Neutrophil (primary cell): Measurements from ENCODE around the gene RTN1.

Experiments used
- H3K27ac ChIP-seq: fragments of 200-600 bp; sonication (generic); 2 replicates; pipeline ENCODE4 v1.5.1; 2016; ENCODE audit warnings: mild to moderate bottlenecking, moderate library complexity
- H3K27me3 ChIP-seq: fragments of 200-600 bp; sonication (generic); 2 replicates; pipeline ENCODE4 v1.6.0; 2016; ENCODE audit warnings: mild to moderate bottlenecking
- H3K36me3 ChIP-seq: fragments of 200-600 bp; sonication (generic); 2 replicates; pipeline ENCODE4 v1.5.1; 2017
- H3K4me1 ChIP-seq, 2 experiments: fragments of 200-600 bp in 1 of 2; sonication (generic) in 1 of 2; 1 replicate in 1 of 2; 2 replicates in 1 of 2; pipeline versions ENCODE4 v1.5.1 to v1.6.1; 2013 to 2016; ENCODE audit warnings: low read depth in 1 of 2, low read length in 1 of 2, mild to moderate bottlenecking in 1 of 2, moderate library complexity in 1 of 2; ENCODE audit not compliant: control insufficient read depth in 1 of 2, insufficient read depth in 1 of 2
- H3K4me3 ChIP-seq, 2 experiments: fragments of 200-600 bp in 1 of 2; sonication (generic) in 1 of 2; 1 replicate in 1 of 2; 2 replicates in 1 of 2; pipeline ENCODE4 v1.5.1; 2013 to 2016; ENCODE audit warnings: low read depth in 1 of 2, low read length in 1 of 2, mild to moderate bottlenecking in 1 of 2, moderate library complexity in 1 of 2
- H3K9me3 ChIP-seq: fragments of 200-600 bp; sonication (generic); 2 replicates; pipeline ENCODE4 v1.5.1; 2016
- TF ChIP-seq, protein P1 (sequence below): fragments of 200-600 bp; sonication (generic); IDR thresholded peaks from 2 replicates; pipeline ENCODE4 v1.5.1; 2016; ENCODE audit warnings: antibody characterized with exemption

RTN1 gene

DNA sequence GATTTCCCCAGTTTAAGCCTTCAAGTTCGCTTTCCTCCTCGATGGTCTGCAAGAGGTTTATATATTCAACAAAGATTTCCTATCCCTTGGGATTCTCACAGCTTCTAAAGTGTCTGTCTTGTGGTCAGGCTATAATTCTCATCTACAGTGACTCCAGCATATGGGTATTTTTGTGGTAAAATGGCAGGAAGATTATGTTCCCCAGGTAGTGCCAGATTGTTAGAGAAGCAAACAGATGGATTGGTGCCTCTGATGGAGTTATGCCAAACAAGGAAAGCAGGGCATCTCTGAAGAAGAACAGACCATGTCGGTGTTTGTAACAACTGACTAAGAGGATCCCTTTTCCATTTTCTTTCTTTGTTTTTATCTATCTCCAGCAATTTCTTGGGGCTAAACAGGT, 288.4 kb downstream of the RTN1 start:
- Histone ChIP-seq H3K27me3 (peaks cover 42% of the 10 kb centered on the region), H3K9me3 (no peaks in the 10 kb centered on the region), H3K36me3 (no peaks in the 10 kb centered on the region), H3K27ac (no peak overlapping the region), H3K4me3 (no peak overlapping the region), H3K4me1 (peaks cover 10 to 15% of the 10 kb centered on the region in 2 experiments)
- TF ChIP-seq, protein P1, sequence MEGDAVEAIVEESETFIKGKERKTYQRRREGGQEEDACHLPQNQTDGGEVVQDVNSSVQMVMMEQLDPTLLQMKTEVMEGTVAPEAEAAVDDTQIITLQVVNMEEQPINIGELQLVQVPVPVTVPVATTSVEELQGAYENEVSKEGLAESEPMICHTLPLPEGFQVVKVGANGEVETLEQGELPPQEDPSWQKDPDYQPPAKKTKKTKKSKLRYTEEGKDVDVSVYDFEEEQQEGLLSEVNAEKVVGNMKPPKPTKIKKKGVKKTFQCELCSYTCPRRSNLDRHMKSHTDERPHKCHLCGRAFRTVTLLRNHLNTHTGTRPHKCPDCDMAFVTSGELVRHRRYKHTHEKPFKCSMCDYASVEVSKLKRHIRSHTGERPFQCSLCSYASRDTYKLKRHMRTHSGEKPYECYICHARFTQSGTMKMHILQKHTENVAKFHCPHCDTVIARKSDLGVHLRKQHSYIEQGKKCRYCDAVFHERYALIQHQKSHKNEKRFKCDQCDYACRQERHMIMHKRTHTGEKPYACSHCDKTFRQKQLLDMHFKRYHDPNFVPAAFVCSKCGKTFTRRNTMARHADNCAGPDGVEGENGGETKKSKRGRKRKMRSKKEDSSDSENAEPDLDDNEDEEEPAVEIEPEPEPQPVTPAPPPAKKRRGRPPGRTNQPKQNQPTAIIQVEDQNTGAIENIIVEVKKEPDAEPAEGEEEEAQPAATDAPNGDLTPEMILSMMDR: no peak

DNA sequence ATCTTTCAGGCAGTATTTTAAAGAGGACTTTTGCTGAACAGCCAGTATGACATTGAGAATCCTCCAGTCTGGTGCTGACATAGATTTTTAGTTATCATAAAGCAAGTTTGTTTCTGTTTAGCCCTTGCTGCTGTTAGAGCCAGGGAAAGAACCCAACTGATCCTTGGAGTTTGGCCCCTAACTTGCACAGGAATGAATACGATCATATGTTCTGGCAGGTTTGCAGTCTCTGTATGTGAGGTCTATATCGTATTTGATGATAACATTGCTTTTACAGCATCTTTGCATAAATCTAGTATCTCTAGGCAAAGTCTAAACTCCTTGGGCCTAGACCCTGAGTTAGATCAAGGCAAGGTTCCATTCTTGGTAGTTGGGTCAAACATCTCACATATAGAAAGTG, 289.7 kb downstream of the RTN1 start:
- no peak overlapping the region for H3K27ac ChIP-seq
- TF ChIP-seq, protein P1: no peak
- H3K9me3 ChIP-seq: no peaks in the 10 kb centered on the region
- H3K27me3 ChIP-seq: peaks cover 43% of the 10 kb centered on the region
- no peaks in the 10 kb centered on the region for H3K36me3 ChIP-seq
- peaks cover 13 to 14% of the 10 kb centered on the region in 2 experiments for H3K4me1 ChIP-seq
- no peak overlapping the region for H3K4me3 ChIP-seq

DNA sequence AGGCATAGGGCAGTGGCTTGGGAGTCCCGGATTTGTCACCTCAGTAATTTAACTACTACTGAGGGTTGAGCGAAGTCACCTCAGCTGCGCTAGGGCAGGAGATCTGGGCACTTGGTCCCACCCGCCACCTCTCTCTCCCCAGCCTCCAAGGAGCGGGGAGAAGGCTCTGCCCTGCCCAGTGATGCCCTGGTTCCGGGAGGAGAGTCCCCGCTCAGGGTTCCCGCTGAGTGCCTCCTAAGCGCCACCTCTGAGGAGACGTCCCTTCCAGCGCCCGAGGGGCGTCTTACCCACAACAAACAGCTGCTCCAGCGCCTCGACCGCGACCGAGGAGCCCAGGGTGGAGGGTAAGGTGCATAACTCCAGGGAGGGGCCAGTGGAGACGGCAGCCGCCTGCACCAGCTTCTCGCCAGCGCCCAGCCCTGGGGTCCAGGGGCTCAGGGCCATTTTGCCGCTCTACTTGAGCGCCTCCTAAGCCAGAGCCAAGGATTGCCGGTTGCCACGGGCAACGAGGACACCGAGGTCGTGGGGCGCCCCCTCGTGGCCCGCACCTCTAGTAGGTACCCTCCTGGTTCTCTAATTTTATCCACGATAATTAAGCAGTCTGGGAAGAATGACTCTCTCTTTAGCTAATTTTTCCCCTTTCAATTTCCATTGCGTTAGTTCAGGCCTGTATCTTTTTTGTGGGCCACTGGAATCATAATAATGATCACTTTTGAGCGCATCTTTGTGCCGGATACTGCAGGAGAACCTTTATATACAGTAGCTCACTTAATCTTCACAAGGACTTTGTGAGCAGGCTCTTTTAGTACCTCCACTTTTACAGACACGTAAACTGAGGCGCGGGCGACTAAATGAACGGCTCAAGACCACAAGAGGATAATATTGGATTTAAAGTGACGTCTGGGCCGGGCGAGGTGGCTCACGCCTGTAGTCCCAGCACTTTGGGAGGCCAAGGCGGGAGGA, 294.0 kb downstream of the RTN1 start, which contains the start of gene CCDC175:
Gene CCDC175 (minus strand): TSS at position 481 of the 963 bp plus-strand sequence. CDS start 37 bp downstream, at position 444.
- peaks cover 36% of the 10 kb centered on the region for H3K27me3 ChIP-seq
- H3K4me1 ChIP-seq: peaks cover 7 to 10% of the 10 kb centered on the region in 2 experiments
- H3K9me3 ChIP-seq: no peaks in the 10 kb centered on the region
- no peak within 1 kb of the TSS for H3K27ac ChIP-seq
- no peaks in the 10 kb centered on the region for H3K36me3 ChIP-seq
- H3K4me3 ChIP-seq: peak within 1 kb of the TSS; percentile 43 to 44
- TF ChIP-seq, protein P1: no peak

DNA sequence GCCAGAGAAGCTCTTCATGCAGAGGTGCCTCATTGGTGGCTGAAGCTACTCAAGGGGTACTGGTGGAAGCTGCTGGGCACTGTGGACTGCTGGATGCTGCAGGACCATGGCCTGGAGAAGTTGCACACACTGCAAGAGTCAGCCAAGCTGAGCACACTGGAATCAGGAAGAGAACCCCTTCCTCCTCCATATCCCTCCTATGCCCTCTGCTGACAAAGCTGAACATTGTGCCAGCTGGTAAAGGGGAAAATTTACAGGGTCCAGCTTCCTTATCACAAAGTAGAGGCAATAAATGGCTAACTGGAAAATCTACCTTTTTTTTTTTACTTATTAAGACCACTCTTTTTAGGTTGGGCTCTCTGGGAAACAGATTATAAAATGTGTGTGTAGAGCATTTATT, 300.5 kb downstream of the RTN1 start:
- TF ChIP-seq, protein P1: no peak
- H3K27me3 ChIP-seq: peaks cover 15% of the 10 kb centered on the region

DNA sequence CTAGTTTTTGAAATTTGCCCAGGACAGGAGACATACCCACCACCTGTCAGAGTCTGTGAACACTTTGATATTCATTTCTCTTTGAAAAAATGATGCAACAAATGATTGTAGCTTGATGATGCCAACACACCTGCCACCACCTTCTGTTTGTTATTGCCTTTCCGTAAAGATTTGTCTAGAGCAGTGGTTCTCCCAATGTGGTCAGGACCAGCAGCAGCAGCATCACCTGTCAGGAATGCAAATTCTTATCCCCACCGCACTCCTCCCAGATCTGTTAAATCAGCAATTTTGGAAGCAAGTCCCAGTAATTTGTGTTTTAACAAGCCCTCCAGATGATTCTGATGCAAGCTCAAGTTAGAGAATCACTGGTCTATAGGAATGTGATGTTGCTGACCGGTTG, 303.9 kb downstream of the RTN1 start:
- Histone ChIP-seq H3K27ac (no peak overlapping the region), H3K27me3 (no peaks in the 10 kb centered on the region), H3K9me3 (no peaks in the 10 kb centered on the region), H3K4me3 (no peak overlapping the region), H3K36me3 (no peaks in the 10 kb centered on the region), H3K4me1 (no peaks in the 10 kb centered on the region)
- TF ChIP-seq, protein P1: no peak

More for the DNA sequence above, 300.5 kb downstream of the RTN1 start:
- Histone ChIP-seq H3K36me3 (no peaks in the 10 kb centered on the region), H3K4me3 (no peak overlapping the region), H3K9me3 (no peaks in the 10 kb centered on the region), H3K27ac (no peak overlapping the region), H3K4me1 (no peaks in the 10 kb centered on the region)
